ENCODE data around the gene MYO1D.

MYO1D gene

DNA sequence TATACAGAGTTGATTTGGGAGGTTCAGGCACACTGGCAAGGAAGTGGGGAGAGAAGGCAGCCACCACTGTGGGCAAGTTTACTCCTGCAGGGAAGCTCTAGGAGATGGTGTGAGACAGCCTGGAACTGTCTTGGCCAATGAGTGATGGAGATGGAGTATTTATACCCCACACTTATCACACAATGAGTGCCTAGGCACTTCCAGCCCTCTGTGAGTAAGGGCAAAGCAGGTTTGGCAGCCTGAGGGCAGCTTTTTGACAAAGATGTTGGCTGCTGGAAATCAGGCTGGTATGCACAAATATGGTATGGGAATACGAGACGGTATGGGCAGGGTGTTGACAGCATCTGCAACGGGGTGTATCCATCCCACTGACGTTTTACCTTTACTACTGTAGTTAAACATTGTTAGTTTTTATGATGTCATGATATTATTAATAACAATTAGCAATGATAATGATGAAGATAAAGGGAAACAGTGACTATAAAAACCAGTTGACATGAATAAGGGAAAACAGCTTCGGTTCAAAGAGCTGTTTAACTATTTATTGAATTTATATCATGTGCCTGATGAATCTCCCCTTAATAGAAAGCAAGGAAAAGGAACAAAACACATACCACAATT is 240.2 kb downstream of the MYO1D start:
- ChIA-PET POLR2A (no interaction called here), CTCF (interaction anchor here (1.0 kb wide), 1 partner anchor 22 kb away, joined by 3 read pairs; no protein-coding TSS in a partner anchor)
- H3K4me3 ChIP-seq (ENCODE audit: low read depth, low read length): no peak overlapping the region

DNA sequence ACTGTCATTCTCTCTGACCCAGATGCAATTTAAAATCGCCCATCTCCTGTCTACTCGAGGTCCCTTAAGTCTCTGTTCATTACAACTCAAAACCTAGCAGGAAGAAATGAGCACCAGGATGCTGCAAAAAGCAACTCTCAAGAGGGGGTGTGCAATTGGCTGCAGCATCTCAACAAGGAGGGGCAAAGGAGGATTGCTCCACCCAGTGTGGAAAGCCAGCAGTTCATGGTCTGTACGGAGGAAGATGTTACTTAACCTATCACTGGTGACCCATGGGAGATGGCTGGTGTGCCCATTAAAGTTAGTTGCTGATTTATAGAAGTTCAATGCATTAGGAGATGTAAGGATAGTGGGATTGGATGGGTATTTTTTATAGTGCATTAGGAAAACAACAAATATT is 242.8 kb downstream of the MYO1D start:
- CTCF ChIA-PET: interaction anchor here (1.9 kb wide), 1 partner anchor 24 kb away, joined by 7 read pairs; no protein-coding TSS in a partner anchor
- no peak overlapping the region for H3K4me3 ChIP-seq (ENCODE audit: low read depth, low read length)
- TF ChIP-seq, protein P1, sequence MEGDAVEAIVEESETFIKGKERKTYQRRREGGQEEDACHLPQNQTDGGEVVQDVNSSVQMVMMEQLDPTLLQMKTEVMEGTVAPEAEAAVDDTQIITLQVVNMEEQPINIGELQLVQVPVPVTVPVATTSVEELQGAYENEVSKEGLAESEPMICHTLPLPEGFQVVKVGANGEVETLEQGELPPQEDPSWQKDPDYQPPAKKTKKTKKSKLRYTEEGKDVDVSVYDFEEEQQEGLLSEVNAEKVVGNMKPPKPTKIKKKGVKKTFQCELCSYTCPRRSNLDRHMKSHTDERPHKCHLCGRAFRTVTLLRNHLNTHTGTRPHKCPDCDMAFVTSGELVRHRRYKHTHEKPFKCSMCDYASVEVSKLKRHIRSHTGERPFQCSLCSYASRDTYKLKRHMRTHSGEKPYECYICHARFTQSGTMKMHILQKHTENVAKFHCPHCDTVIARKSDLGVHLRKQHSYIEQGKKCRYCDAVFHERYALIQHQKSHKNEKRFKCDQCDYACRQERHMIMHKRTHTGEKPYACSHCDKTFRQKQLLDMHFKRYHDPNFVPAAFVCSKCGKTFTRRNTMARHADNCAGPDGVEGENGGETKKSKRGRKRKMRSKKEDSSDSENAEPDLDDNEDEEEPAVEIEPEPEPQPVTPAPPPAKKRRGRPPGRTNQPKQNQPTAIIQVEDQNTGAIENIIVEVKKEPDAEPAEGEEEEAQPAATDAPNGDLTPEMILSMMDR (IDR thresholded peaks at IDR 0.05; ENCODE audit: insufficient read depth, low read length, missing control alignments): no peak
- POLR2A ChIA-PET: no interaction called here
- DNase-seq (ENCODE audit: low read depth, low spot score): no peak

More for the DNA sequence above, 240.2 kb downstream of the MYO1D start:
- no peak for DNase-seq (ENCODE audit: low read depth, low spot score)
- TF ChIP-seq, protein P1 (IDR thresholded peaks at IDR 0.05; ENCODE audit: insufficient read depth, low read length, missing control alignments): no peak

DNA sequence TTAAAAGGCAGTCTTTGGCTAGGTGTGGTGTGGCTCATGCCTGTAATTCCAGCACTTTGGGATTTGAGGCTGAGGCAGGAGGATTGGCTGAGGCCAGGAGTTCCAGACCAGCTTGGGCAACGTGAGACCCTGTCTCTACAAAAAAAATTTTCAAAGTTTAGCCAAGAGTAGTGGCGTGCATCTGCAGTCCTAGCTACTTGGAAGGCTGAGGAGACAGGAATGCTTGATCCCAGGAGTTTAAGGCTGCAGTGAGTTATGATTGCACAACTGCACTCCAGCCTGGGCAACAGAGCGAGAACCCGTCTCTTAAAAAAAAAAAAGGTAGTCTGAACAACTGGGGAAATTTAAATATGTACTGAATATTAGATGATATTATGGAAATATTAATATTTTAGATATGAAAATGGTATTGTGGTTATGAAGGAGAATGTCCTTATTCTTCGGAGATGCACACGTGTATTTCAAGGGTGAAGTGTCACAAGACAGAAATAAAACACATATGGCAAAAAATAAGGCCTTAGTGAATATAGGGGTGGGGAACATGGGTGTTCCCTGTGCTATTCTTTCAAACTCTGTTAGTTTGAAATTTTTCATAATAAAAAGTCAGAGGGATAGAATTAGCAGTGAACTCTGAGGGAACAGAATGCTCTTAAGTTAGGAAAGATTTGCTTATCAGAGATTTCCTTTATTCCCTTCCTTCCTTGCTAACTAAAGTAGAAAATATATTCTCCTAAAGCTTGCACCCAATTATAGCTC is 245.4 kb downstream of the MYO1D start:
- POLR2A ChIA-PET: no interaction called here
- no peak overlapping the region for H3K4me3 ChIP-seq (ENCODE audit: low read depth, low read length)
- no peak for DNase-seq (ENCODE audit: low read depth, low spot score)
- CTCF ChIA-PET: interaction anchor here (1.6 kb wide), 1 partner anchor 27 kb away, joined by 8 read pairs; no protein-coding TSS in a partner anchor
- TF ChIP-seq, protein P1 (IDR thresholded peaks at IDR 0.05; ENCODE audit: insufficient read depth, low read length, missing control alignments): no peak

DNA sequence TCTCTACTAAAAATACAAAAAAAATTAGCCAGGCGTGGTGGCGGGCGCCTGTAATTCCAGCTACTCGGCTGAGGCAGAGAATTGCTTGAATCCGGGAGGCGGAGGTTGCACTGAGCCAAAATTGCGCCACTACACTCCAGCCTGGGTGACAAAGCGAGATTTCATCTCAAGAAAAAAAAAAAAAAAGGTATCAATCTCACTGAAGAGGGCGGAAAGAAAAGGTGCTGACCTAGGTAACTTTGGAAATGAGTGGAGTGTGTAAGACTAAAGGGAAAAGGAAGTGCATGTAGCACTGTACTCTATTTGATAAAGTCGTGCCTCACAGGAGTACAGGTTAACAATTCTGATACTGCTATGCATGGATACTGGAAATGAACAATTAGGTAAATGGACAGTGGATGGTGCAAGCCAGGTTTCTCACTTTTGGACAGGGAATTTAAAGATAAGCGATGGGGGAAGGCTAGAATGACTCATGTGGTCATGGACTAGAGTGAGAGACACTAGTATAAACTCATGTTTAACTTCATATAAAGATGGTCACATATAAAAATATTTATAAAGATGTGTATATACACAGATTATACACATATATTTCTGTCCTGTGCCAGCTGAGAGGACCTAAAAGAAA is 247.2 kb downstream of the MYO1D start:
- ChIA-PET POLR2A (no interaction called here), CTCF (no interaction called here)
- TF ChIP-seq, protein P1 (IDR thresholded peaks at IDR 0.05; ENCODE audit: insufficient read depth, low read length, missing control alignments): no peak
- H3K4me3 ChIP-seq (ENCODE audit: low read depth, low read length): no peak overlapping the region
- no peak for DNase-seq (ENCODE audit: low read depth, low spot score)

DNA sequence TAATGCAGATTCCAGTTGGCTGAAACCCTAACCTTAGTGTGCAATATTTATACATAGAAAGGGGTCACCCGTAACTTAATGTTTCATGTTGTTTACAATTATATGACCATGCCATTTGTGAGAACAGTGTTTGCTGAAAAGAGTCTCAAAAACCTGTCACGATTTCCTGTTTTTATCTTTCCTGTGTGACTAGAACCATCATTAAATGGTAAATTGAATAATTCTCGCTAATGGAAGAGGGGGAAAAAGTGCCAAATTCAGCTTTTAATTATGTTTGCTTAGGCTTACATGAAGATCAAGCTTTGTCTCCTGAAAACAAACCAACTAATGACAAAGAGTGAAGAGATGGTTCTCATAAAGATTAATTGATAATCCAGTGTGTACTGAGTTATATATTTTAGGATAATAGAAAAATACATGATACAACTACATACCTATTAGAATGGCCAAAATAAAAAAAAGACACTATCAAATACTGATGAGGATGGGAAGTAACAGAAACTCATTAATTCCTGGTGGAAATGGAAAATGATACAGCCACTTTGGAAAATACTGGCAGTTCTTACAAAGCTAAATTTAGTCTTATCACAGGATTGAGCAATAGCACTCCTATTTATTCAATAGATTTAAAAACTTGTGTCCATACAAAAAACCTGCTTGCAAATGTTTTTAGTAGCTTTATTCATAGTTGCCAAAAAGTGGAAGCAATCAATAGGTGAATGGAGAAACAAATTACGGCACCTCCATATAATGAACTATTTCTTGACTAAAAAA is 248.5 kb downstream of the MYO1D start:
- H3K4me3 ChIP-seq (ENCODE audit: low read depth, low read length): no peak overlapping the region
- no peak for DNase-seq (ENCODE audit: low read depth, low spot score)
- POLR2A ChIA-PET: no interaction called here
- TF ChIP-seq, protein P1 (IDR thresholded peaks at IDR 0.05; ENCODE audit: insufficient read depth, low read length, missing control alignments): no peak
- CTCF ChIA-PET: interaction anchor here (0.9 kb wide), 1 partner anchor 30 kb away, joined by 3 read pairs; no protein-coding TSS in a partner anchor

Data from AG04449 (cell line).